GM19463 (cell line): ENCODE data around the gene EEF1AKMT1.

Experiments used
- ATAC-seq: cut with Tn5 transposase; IDR thresholded peaks from one replicate; pipeline ENCODE4 v1.9.1; 2021; ENCODE audit warnings: mild to moderate bottlenecking, moderate library complexity; ENCODE audit not compliant: unreplicated experiment

EEF1AKMT1 gene

GRCh38 chr13:20720499-20720898 lies 53.3 kb downstream of the EEF1AKMT1 start:
- no peak for ATAC-seq

- no peak for ATAC-seq
These were observed 54.0 kb downstream of the EEF1AKMT1 start for GRCh38 chr13:20719783-20720182.

- ATAC-seq, result no peak
These were observed 54.7 kb downstream of the EEF1AKMT1 start for GRCh38 chr13:20718958-20719566.

GRCh38 chr13:20717581-20718542 lies 55.9 kb downstream of the EEF1AKMT1 start:
- no peak for ATAC-seq

- ATAC-seq, result no peak
These were observed 56.8 kb downstream of the EEF1AKMT1 start for GRCh38 chr13:20716951-20717350.

GRCh38 chr13:20715330-20715712 lies 58.4 kb downstream of the EEF1AKMT1 start:
- ATAC-seq, result no peak

- no peak for ATAC-seq
These were observed 59.0 kb downstream of the EEF1AKMT1 start for GRCh38 chr13:20714563-20715329.

- no peak for ATAC-seq
These were observed 59.6 kb downstream of the EEF1AKMT1 start for GRCh38 chr13:20714161-20714560.

GRCh38 chr13:20713751-20714150 lies 60.0 kb downstream of the EEF1AKMT1 start:
- ATAC-seq, result no peak

GRCh38 chr13:20713014-20713376 lies 60.8 kb downstream of the EEF1AKMT1 start:
- ATAC-seq, result no peak

GRCh38 chr13:20711301-20712044 lies 62.3 kb downstream of the EEF1AKMT1 start:
- ATAC-seq, result no peak

- no peak for ATAC-seq
These were observed 64.0 kb downstream of the EEF1AKMT1 start for GRCh38 chr13:20709782-20710181.

GRCh38 chr13:20709369-20709768 lies 64.4 kb downstream of the EEF1AKMT1 start:
- no peak for ATAC-seq

GRCh38 chr13:20708216-20708615 lies 65.5 kb downstream of the EEF1AKMT1 start:
- ATAC-seq, result no peak

GRCh38 chr13:20706661-20707060 lies 67.1 kb downstream of the EEF1AKMT1 start:
- ATAC-seq, result no peak

- ATAC-seq, result no peak
These were observed 69.2 kb downstream of the EEF1AKMT1 start for GRCh38 chr13:20704459-20705069.

GRCh38 chr13:20703780-20704458 lies 69.8 kb downstream of the EEF1AKMT1 start:
- peak; percentile 85 for ATAC-seq

GRCh38 chr13:20702915-20703779 lies 70.6 kb downstream of the EEF1AKMT1 start, which contains the start of gene IL17D:
Gene IL17D, plus strand, starts transcription at chr13:20703699. Its CDS starts 303 bp downstream, at chr13:20704002.
- peak; percentile 18 for ATAC-seq

GRCh38 chr13:20702530-20702914 lies 71.2 kb downstream of the EEF1AKMT1 start:
- no peak for ATAC-seq
